Measurements from ENCODE around the gene CERS6.

GRCh38 chr2:168525716-168526446 lies 69.8 kb downstream of the CERS6 start:
- TF ChIP-seq EZH2 (IDR thresholded peaks at IDR 0.05), result no peak
- no peak for TF ChIP-seq POLR2AphosphoS5 (IDR thresholded peaks at IDR 0.05; ENCODE audit: borderline replicate concordance, low read depth, low read length)

All from SK-N-MC (cell line).